NCI-H1417 (cell line): ENCODE data around the gene SPTLC3.
"Not testable (repeated sequence)": the region's sequence is repeated elsewhere in the genome, so short reads cannot be mapped to it uniquely, and the experiment has no call there.

Experiments used
- DNase-seq, 3 experiments: peaks; one replicate each; lab custom pipeline; 2025; lab: John Stamatoyannopoulos, UW

Gene SPTLC3

DNA sequence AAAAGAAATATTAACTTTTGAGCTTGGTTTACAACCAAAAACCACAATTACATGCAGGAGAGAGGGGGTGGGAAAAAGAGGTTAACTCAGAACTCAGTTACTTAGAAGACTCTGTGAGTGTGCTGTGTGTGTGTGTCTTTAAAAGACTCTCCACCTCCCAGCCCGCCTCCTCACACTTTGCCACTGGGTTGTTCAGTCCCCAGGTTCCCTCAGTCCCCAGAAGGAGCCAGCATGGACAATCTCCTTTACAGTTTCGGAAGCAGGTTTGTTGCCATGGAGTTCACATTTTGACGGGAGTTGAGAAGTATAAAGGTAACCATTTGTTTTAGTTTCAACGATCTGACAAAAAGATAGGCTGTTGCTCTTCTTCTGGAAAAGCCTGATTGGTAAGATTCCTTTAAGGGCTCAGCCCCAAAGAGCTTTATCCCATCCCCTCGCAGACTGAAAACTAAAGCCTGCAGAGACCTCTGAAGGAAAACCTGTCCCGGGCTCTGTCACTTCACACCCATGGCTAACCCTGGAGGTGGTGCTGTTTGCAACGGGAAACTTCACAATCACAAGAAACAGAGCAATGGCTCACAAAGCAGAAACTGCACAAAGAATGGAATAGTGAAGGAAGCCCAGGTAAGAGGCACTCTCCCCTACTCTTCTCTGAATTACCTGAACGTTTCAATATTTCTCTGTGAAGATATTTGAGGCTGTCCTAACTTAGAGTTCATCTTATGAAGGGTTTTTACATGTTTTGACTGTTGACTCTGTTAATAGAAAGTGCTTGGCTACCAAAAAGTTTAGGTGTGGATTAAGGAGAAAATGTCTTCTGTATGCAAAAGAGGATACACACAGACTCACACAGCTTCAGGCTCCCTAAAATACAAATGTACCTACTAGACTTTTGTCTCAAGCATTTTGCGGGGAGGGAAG lies at the start of gene SPTLC3:
SPTLC3 (plus strand) TSS at position 212 of the 921 bp plus-strand sequence; CDS start at position 508, 296 bp downstream.
- no peak for DNase-seq

DNA sequence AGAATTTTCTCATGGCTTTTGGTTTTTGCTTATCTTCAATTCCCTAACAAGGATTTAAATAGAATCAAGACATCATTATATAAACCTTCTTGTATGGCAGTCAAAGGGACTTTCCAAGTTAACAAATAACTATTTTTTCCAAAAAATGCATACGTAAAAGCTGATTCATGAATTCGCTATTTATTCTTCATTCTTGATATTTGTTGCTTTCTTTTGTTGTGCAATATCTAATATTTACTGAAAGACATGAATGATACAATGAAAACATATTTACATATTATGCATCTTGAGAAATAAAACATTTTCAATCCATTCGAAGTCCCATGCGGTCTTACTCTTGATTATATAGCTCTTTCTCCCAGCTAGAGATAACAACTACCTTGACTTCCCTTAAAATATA lies 47.0 kb upstream of the SPTLC3 start:
- DNase-seq: no peak

DNA sequence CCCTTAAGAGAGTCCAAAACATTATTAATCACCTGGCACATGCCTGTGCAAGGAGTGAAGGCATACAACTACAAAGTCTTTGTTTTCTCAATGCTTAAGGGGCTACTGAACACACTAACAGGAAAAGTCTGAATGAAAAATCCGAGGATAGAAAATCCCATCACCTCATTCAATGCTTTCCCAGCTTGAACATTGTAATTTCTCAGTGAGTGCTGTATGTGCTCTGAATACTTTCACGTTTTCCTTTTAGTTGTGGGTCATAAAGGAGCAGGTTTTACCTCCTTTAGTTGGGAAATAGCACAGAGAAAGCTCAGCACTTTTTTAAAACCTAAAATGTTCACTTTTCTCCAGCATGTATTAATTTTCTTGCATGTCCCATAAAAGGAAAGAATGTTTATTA lies 45.9 kb upstream of the SPTLC3 start:
- DNase-seq: no peak

DNA sequence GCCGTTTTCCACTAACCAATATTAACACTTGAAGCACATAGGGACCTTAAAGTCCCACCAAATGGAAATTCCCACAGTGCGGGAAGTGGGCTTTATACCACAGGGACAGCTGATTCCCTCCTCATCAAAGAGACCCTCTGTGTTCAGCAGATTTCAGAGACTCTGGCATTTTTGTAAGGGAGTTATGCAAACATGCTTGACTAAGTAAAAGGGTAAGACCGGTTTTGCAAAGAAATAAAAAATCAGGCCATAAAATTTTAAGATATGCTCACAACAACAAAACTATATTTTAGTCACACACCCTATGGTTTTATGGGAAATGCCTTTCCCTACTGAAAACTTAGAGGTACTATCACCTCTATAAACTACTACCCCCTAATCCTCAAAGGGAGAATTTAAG lies 45.4 kb upstream of the SPTLC3 start:
- no peak for DNase-seq

DNA sequence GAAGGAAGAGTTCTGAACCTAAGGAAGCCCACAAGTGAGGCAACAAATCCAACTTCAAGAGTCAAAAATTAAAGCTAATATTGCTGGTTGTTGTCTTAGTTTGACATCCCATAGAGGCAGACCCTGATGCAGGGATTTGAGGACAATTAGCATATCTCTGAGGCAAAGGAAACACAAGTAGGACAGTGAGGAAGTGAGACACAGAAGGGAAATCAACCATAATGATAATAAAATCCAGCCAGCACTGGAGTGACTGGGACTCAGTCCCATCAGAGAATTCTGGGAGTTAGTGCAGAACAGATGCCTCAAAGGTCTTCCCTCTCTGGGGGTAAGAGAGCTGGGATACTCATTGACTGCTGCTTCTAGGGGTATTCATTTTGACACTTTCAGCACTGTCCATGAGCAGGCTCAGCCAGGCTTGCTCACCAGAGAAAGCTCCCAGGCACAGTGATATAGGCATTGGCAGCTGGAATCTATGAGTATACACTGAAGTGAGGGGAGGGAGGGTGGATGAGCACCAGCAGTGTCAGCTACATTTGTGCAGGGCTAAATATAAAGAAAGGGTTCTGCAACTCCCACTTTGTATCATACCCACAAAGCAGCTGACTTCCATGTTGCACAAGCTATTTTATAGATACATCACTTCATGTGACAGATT lies 43.4 kb upstream of the SPTLC3 start:
- DNase-seq: no peak

DNA sequence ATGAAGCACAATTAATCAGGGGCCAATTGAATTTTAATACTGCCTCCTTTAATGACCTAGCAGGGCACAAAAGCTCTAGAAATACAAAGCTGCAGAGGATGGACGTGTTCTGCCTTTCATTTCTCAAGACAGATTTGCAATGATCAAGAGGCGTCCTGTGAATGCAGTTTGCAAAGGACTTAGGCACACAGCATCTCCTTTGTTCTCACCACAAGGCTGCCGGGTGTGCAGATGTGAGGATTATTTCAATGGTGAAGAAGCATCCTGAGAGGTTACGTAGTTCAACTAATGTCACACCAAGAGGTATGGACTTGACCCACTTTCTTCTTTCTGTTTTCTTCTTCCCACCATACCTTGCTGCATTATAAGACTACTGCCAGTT lies 42.9 kb upstream of the SPTLC3 start:
- peak in 1 of 3 experiments; percentile 22 for DNase-seq

DNA sequence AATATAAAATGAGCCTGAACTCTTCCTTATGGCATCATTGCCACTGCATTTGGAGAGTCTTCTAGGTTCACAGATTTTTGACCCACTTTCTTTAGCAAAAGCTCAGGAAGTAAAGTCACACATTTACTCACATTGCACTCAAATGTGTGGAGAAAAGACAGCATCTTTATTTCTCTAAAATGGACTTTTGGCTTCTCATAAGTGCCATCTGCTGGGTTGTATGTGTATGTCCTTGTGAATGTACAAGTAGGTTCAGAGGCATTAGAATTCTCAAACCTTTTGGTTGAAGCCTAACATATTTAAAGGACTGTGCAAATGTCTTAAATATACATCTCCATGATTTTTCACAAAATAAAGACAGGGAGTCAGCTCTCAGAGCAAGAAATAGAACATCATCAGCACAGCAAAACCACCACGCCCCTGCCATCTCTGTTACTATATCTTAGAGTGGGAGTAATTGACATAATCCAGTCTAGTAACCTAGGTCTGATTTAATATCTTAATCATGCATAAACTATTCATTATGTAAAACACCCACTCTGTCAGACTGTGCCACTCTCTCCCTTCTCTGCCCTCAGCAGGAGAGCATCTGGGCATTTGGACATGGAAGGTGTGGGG lies 42.2 kb upstream of the SPTLC3 start:
- DNase-seq: peak in 1 of 3 experiments; percentile 59

DNA sequence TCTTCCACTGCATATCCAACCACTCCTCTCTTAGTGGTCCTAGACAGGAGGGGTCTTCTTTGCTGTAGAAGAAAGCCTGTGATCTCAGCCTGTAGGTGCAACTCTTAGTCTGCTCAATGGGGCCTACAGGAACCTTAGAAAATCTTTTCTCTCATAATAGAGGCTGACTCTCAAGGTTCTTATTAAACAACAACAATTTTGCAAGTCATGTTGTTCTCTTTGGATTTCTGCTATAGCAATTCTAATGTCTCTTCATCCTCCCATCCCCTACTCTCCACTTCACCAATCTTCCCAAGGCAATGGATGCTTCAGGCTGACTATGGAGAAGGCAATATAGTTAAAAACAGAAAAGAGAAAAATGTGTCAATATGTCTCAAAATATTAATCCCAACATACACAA lies 40.8 kb upstream of the SPTLC3 start:
- DNase-seq: no peak

DNA sequence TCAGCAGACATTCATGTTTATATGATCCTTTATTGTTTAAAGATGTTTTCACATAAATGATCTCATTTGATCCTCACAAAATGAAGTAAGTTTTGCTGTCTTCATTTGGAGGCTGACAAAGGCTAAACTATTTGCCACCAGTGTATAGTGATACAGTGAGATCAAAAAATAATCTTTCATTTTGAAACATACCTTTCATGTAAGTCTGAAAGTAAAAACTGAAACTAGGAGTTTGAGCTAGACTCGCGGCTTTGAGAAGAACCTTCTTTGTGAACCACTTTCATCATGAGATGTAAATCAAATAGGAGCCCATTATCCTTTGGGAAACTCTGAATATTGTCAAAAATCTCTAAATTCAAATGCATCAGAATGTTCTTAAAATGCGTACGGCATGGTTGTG lies 40.3 kb upstream of the SPTLC3 start:
- no peak for DNase-seq

DNA sequence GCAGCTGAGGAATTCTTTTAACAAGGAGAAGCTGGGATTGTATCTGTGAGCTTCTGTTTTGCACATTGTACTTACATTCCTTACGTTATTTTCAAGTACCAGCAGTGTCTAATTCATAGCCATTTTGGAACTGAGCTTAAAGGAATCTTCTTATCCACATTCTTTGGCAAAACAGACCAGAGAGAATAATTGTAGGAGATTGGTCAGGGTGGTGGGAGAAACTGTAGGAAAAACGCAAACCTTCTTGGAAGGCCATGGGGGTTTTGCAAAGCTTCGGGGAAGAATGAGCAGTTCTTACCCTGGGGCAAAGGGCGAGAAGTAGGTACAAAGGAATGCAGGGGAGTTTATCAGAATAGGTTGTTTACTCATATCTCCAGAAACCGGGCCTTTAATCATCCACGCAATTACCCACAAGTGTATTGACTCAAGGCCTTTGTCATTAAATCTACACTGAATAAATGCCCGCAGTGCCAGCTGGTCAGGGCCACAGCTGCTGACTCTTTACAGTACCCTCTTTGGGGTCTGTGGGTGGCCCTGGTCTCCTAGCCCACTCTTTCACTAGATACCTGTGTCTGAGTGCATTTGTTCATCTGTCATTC lies 39.6 kb upstream of the SPTLC3 start:
- no peak for DNase-seq

DNA sequence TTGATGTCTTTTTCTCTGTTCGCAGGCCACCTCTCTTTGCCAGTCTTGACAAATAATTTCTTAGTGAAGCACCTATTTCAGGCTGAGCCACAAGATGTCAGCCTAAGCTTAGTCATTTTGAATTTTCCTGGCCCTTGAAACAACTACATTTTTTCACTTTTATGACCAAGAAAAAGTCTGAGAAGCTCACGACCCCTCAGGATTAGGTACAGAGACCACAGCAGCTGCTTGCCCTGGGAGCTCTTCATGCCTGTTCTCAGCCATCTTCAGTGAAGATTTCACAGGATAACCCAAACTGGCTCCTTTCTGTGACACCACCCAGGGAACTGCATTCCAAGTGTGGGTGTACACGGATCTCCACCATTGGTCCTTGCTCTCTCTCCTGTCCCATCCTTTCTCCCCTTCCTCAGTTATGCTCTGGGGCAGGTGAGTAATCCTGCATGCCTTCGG lies 38.4 kb upstream of the SPTLC3 start:
- peak in 2 of 3 experiments; percentile 16 to 61 for DNase-seq

DNA sequence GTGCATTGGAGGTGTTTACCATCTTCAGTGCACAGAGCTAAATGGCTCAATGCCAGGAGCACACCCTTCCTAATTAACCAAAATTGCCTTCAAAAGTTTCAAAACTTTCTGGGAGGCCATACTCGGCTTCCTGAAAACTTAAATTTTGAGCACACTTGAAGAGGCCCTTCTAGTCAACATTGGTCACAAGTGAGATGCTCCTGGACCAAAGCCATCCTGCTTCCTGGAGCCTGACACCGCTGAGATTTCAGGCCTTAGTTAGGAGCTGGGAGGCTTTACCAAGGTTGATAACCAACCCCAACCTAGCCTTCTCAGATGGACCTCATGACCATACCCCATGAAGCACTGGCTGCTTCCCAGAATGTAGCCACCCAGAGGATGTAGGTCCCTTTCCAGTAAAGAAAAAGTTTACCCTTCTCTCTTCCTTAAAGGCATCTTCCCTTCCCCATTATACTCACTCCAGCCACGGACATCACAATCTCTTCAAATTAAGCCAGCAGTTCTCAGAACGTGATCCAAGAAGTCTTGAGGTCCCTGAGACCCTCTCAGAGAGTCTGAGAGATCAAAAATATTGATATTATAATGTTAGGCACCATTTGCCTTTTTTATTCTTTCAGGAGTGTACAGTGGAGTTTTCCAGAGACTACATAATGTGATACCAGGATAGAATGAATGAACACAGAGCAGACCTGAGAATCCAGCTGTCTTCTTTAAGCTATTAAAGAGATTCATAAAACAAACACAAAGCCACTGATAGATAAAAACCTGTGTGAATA lies 32.8 kb upstream of the SPTLC3 start:
- no peak for DNase-seq

DNA sequence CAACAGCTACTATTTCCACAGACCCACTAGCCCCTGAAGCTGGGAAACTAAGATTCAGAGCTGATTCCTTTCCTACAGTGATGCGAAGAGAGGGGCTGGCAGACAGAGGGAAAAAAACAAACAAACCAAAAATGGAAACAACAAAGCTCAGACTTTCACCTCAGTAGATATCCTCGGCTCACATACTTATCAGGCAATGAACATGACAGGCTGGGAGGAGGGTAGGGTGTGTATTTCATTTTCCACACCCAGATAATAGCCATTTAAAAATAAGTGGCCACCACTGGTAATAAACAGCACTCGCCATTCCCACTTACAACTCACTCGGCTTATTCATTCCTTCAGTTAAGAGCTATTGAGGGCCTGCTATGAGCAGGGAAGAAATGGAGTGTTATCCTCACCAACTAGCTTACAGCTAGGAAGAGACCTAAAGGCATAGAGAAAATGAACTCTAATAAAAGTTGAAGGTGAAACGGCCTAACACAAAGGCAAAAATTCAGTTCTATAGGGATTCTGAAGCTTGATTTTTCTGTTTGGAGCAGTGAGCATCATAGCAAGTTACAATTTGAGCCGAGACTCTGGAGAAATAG lies 32.0 kb upstream of the SPTLC3 start:
- DNase-seq: no peak

DNA sequence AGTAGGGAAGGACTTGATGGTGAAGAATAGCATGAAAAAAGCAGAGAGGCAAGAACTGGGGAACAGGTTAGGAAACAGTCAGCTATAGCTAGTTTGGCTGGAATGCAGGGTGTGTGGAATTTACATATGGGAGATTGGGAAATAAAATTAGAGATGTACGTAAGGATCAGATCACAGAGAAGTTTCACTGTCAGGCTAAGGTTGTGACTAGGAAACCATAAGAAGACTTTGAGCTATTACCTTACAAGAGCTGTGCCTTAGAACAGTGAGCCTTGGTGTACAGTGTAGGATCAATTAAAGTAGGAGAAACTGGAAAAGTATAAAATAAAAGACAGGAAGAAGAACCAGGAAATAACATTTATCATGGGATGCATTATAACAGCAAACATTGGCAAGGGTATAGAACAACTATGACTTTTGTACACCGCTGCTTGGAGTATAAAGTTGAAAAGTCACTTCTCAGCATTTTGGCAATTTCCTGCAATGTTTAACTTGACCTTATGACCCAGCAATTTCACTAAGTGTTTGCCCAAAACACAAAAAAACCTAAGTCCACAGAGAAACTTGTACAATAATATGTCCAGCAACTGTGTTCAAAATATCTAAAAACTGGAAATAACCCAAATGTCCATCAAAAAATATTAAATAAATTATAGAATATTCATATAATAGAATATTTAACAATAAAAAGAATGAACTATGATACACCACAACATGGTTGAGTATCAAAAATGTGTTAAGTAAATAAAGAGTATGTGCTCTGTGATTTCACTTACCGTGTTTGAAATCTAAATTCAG lies 31.2 kb upstream of the SPTLC3 start:
- no peak for DNase-seq

DNA sequence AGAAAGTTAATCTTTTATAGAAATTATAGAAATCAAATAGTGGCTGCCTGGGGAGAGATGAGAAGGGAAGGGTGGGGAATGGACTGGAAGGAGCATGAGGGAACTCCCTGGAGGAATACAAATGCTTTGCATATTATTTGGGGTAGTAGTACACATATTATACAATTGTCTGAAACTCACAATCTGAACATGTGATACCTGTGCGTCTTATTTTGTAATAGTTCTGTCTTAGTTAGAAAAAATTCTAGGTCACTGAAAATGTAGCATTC lies 30.7 kb upstream of the SPTLC3 start:
- DNase-seq: no peak

DNA sequence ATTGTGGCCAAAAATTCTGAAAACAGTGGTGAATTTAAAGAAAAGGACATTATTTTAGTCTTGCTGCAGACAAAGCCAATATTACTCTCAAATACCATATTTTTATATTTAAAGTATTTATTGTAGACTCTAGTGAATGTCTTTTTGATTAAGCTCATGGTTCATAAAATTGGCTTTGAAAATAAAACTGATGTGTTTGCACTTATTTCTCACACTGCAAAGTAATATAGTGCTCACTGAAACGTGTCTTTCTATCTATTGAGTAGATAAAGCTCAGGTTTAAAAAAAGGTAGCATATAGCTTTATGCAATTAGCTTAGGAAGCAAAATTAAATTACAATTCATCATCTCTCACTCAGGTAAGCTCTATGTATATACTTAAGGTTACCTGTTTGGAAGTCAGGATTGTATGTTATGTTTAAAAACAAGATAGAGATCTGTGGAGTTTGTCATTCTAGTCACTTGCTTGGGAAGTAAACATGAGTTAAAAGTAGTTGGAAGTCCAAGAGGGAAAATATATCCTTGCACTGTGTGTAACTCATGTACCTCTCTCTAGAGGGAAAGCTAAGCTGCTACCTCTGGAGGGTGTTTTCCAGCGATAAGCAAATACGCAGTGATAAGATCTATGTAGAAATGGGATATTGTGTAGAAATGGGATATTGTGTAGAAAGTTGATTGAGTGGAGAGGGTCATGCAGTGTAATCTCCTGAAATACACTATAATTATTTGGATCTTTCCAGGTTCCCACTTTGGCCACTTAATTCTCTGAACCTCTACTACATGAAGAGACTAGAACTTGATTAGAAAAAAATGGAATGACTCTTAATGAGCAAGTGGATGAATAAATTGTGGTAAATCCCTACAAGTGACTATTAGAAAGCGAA lies 29.9 kb upstream of the SPTLC3 start:
- no peak for DNase-seq

DNA sequence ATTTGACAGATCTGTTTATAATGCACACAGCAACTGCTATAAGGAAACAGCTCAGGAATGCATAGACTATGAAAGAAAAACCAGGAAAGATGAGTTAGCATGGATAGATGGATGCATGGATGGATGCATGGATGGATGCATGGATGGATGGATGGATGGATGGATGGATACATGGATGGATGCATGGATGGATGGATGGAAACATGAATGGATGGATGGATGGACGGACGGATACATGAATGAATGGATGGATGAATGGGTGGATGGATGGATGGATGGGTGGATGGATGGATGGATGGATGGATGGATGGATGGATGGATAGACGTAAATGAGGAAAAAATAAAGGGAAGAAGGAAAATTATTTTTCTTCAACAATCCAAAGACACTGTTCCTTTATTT lies 29.1 kb upstream of the SPTLC3 start:
- DNase-seq: not testable (repeated sequence)

DNA sequence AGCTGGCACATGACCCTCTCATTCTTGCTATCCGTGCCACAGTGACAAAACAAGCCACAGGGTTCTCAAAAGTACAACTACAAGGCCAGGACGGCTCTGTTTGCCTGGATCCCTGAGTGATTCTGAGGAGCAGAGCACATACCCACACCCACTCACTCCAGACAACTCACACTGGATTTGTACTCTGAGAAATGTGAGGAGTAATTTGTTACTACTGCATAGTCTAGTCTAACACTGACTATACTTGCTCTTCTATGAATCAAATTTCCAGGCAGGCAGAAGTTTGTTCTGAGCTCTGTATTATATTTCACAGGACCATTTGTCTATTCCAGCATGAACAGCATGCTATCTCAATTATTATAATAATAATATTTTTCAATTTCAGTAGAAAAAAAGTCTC lies 26.7 kb upstream of the SPTLC3 start:
- no peak for DNase-seq

DNA sequence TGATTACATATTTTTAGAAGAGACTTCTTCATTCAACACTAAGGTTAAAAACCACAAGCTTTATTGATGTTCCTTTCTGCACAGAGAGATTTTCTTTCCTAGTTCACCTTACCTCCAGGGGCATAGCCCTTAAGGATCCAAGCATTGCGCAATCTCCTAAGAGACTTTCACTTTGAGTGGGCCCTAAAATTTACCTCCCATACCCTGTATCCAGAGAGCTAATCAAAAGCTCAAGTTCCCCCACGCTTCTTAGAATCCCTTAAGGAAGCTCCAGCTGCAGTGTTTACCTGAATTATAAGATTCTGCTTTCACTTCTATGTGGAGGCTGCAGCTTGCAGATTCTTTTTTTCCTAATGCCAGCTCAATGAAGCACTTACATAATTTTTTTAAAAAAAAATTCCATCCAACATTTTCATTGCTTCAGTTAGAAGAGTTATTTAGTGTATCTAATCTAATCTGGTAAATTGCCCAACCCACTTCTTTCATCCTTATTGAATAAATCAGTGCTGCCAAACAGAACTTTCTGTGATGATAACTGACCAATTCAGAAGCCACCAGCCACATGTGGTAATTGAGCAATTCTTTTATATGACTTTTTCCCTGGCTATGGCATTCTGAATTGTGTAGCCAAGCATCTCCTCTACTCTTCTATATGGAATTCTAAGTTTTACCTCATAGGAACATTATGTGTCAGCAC lies 24.6 kb upstream of the SPTLC3 start:
- DNase-seq: peak in 1 of 3 experiments; percentile 18
